Hepatic stellate cell (primary cell): Measurements from ENCODE around the gene MKRN3.

ENCODE experiments used
- DNase-seq: peaks from one replicate; pipeline ENCODE4 v3.0.0; 2011; ENCODE audit warnings: low spot score

The MKRN3 gene

DNA sequence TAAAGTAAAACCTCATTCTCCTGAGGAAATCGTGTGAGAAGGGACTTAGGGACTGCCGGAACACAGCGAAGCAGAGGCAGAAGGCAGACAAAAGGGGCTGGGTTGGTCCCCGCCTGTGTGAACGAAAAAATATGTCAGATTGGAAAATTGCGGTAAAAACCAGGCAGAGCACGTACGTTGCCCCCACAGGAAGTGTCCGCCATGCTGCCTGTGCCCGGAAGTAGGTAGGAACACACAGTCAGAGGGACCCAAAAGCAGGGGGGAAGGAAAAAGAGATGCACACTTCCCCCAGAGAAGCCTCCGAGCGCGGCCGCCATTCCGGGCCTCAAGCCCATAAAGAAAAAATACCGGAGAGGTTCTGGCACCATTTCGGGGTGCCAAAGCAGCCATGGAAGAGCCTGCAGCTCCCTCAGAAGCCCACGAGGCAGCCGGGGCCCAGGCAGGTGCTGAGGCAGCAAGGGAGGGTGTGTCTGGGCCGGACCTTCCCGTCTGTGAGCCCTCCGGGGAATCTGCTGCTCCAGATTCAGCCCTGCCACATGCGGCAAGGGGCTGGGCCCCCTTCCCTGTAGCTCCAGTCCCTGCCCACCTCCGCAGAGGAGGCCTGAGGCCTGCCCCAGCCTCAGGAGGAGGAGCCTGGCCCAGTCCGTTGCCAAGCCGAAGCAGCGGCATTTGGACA, at the start of gene MKRN3:
Gene MKRN3 (plus strand): TSS at position 280 of the 676 bp plus-strand sequence. CDS start 109 bp downstream, at position 389.
- no peak for DNase-seq

DNA sequence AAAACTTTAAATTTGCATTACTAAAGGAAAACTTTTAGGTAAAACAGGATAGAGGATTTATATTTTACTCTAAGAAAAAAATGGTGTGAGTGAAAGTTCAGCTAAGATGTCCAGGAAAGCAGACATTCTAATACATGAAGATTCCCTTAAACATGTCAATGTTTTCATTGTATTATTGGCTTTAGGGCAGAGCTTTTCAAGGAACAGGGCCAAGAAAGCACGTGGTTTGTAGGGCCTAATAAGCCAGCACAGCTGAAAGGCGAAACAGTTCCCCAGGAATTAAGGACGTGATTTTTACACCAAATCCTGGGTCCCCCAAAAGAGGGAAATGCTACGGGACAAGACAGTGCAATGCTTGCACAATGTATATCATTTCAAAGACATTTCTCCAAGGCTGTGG, 48.6 kb upstream of the MKRN3 start:
- DNase-seq = no peak

DNA sequence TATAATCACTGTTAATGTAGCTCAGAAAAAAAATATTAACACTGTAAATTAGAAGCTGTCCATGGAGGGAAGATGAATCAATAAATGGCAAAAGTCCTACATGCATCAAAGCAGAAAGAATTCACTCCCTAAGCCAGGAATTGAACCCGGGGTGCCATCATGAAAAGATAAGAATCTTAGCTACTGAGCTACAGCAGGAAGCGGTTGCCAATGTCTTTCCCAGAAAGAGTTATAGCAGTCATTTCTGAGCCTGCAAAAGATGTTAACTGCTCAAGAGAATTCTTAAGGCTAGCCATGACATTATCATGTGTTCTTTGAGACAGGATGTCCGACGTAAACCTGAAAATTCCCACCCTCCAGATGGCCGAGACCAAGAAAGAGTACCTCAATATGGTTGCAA, 47.4 kb upstream of the MKRN3 start:
- DNase-seq = no peak

DNA sequence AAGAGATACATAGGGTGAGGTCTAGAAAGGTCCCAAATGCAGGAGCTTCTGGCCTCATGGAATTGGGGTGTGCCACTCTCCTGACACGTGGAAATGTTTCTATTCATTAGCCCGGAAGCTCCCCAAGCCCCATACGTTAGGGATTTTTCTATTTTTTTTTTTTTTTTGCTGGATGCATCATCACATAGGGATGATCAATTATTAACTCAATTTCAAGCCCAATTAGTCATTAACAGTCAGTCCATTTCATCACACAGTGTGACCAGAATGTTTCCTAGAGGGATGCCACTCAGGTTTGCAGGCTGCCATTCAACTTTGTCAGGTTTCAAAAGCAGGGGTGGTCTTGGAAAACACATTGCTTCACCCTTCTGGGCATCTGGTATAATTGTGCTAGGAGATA, 40.7 kb upstream of the MKRN3 start:
- no peak for DNase-seq

DNA sequence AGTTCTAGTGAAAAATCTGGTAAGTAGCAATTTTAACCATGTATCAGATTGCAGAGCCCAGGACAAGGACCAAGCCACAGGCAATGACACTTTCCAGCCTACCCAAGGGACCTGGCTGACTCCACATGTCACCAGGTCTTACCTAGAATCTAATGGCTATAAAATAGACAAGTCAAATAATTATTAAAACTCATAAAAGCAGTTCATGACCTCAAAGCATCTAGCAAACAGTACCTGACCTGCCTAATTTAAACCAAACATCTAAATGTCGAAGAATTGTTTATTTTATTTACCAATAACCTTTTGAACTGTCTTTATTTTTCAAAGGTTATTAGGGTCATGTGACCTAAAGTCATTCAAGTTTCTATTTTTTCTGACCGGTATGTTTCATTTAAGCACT, 35.6 kb upstream of the MKRN3 start:
- DNase-seq = no peak

DNA sequence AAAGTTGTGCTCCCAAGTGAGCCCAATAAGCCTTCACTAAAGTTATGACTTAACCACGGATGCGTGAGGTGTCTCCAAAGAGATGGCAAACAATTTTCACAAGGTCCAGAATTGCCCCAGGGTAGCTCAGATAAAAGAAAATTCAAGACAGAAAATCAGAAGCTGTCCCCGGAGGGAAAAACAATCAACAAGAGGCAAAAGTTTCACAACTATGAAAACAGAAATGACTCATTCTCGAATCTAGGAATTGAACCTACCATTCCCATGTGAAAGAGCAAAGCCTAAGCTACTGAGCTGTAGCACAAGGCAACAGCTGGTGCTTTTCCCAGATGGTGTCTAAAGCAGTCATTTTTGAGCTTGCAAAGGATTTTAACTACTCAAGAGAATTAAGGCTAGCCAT, 33.5 kb upstream of the MKRN3 start:
- no peak for DNase-seq

DNA sequence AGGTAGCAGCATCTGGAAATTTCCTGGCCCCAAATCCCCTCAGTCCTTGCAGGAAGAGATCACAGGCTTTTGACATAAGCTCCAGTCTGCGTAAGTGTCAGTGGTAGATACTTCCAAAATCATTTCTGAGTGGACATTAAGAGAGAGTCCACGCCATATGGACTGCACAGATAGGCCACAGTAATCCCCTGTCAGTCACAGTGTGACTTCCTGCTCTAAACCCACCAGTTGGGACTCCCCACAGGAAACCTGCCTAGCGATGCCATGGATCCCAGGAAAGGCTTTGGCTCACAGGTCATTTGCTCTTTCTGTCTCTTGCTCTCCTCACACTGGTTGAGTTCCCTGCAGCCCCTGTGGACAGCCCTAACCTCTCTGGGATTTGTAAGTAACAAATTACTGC, 28.8 kb upstream of the MKRN3 start:
- no peak for DNase-seq

DNA sequence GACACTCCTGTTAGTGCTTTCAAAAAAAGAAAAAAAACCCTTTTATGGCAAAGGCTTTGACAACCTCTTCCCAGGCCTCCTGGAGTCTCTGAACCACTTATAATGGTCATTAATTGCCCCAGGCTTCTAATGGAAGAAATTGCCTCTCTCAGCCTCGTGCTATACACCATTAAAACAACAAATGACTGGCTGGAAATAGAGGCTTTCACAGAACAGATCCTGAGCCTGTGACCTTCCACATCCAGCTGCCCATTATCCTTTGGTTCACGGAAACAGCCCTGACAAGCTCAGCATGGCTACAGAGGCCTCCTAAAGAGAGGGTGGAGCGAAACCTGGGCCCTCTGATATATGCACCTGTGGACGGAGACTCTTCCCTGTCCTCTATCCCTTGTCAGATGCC, 26.8 kb upstream of the MKRN3 start:
- DNase-seq = no peak

DNA sequence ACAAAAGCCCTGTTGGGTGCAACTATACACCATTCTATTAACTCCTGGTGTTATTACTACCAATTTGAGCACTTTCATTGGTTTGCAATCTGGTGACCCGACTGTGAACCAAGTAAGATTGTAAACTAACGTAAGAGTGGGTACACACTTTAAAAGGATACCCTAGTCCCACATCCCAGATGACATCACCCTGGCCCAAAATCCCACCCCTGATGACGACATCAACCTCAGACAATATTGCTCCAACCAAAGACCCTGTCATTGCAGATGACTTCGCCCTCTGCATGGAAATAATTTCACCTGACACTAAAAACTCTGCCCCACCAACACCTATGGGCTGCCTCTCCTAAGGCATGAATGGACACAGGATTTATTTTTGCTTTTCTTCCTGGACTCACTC, 25.6 kb upstream of the MKRN3 start:
- DNase-seq = no peak

DNA sequence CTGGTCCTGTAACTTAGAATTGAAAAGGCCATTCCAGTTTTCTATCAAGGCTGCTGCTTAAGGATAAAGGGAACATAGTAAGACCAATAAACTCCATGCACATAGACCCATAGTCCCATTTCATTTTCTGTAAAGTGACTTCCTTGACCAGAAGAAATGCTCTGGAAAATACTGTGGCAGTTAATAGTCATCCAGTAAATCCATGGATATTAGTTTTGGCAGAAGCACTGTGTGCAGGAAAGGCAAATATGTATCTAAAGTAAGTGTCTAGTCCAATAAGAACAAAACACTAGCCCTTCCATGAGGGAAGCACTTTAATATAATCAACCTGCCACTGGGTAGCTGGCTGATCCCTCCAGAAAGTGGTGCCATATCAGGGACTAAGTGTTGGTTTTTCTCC, 19.3 kb upstream of the MKRN3 start:
- DNase-seq = no peak

DNA sequence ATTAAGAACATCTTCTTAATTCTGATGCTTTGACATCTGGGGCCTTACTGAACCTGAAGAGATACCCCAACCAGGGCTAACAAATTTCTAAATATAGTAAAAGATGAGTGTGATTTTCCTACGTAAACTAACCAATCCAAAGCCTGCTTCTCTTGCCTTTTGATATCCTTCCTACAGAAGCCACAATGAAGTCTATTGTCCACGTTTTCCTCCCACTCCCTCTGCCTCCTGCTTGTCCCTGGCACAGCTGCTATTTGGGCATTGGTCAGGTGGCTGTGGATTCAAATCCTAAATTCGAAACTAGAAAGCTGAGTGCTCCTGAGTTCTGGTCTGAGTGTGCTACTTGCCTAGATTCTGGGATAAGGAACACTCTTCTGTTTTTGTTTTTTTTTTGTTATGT, 17.4 kb upstream of the MKRN3 start:
- no peak for DNase-seq

DNA sequence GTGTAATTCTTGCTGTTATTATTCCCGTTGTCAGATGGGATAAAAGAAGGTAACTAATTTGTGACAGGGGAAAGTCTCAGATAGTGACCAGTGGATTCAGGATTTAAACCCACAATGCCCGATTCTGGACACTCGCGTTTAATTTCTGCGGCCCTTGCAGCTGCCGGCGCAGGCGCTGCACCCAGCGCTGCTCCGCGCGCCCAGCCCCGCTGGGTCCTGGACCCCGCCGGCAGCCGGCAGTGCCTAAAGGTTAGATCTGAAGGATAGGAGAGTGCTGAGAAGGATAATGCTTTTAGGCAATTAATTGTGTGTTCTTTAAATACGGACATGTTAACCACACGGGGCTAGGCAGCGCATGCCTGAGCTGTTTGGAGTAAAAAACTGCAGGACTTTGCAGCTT, 3.6 kb upstream of the MKRN3 start:
- no peak for DNase-seq

DNA sequence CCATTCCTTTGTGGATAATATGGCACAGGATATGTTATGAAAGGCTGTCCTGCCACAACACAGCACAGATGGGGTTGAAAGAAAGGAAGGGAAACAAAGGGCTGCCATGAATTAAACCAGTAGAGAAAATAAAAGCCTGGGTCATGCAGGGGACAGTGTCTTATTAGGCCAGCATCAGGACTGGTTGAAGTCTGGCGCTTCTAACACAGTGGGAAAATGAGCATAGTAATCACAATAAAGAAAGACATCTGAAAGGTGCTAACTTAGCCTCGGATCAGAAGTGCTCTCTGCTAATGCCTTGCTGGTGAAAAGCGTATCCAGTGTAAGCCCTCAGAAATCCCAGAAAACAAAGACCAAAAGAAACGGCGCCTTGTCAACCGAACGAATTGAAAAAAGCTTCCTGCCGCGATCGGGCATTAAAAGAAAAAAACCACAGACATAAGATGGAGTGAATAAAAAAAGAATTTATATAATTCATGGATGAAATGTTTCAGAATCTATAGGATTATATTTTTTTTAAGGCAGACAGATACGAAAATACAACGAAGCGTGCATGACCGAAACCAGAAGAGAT, 566 bp upstream of the MKRN3 start:
- no peak for DNase-seq

DNA sequence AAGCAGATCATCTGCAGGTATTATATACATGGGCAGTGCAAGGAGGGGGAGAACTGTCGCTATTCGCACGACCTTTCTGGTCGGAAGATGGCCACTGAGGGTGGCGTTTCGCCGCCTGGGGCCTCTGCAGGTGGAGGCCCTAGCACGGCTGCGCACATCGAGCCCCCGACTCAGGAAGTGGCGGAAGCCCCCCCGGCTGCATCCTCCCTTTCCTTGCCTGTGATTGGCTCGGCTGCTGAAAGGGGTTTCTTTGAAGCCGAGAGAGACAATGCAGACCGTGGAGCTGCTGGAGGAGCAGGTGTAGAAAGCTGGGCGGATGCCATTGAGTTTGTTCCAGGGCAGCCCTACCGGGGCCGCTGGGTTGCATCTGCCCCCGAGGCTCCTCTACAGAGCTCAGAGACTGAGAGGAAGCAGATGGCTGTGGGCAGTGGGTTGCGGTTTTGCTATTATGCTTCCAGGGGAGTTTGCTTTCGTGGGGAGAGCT, 639 bp downstream of the MKRN3 start:
- no peak for DNase-seq

DNA sequence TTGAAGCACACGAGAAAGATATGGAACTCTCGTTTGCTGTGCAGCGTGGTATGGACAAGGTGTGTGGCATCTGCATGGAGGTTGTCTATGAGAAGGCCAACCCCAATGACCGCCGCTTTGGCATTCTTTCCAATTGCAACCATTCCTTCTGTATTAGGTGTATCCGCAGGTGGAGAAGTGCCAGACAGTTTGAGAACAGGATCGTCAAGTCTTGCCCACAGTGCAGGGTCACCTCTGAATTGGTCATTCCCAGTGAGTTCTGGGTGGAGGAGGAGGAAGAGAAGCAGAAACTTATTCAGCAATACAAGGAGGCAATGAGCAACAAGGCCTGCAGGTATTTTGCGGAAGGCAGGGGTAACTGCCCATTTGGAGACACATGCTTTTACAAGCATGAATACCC, 1.2 kb downstream of the MKRN3 start:
- DNase-seq = no peak

DNA sequence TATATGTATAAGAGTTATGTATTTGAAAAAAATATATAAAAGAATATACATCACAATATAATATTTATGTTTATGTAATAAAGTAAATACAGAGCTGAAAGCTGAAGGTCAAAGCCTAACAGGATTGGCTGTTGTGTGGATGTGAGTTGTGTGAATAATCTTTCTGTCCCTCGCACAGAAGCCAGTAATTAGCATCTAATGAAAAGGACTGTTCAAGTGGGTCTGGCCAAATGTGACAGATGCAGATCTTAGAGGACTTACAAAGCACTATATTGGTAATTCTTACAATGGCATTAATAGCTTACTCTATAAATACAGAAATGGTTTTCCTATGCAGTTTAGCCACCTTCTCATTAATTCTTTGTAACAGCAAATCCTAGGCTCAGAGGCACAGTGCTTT, 2.4 kb downstream of the MKRN3 start:
- DNase-seq = no peak

DNA sequence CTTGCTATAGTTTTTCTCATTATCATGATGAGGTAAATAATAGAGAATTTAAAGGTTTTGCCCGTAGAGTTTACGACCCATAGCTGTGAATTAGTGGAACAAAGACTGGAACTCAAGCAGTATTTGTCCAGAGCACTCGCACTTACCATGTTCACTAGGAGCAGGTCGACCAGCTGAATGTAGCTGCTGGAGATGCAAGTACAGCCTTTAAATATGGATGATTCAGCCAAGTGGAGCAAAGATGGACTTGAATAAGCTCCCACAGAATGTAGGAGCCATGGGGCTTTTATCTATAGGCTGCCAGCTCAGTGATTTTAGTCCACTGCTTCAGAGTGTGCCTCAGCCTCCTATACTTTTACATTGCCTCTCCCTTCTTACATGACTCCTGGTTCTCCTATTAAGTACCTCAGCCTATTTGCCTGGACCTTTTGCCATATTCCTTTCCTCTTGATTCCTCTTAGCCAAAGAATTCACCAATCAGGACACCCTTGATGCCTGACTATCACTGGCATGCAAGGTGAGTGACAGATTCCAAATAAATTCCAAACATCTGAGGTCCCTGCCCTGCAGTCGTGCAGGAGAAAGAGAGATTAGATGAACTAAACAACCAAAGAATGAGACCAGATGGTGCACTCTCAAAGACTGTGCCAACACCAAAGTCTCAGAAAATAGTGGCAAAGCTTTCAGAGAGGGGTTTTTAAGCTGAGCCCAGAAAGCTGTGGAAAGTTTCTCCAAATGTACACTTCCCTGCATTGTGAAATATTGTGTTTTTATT, 3.9 kb downstream of the MKRN3 start:
- DNase-seq = no peak

DNA sequence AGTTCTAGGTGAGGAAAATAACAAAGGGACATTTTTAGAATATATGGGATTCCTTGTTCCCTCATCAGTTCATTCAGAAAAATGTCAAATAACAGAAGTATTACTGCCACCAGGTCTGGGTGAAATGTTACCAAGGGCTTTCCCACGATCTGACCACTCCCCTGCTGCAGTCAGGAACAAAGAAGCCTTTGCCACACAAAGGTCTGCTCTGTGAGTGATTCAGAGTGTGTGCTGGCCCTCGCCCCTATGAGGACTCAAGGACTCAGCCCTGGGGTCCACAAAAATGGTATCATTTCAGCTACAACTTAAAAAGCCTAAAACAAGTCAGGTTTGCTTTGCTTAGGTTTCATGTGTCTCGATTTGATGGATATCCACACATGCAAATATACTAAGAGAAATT, 5.0 kb downstream of the MKRN3 start:
- no peak for DNase-seq

DNA sequence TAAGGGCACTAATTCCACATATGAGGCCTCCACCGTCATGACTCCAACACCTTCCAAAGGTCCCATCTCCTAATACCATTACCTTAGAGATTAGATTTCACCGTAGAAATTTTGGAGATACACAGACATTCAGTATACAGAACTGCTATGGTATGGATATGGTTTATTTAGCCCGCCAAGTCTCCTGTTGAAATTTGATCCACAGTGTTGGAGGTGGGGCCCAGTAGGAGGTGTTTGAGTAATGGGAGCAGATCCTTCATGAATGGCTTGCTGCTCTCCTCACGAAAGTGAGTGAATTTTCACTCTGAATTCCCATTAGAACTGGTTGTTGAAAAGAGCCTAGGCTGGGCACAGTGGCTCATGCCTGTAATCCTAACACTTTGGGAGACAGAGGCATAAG, 7.4 kb downstream of the MKRN3 start:
- DNase-seq = no peak

DNA sequence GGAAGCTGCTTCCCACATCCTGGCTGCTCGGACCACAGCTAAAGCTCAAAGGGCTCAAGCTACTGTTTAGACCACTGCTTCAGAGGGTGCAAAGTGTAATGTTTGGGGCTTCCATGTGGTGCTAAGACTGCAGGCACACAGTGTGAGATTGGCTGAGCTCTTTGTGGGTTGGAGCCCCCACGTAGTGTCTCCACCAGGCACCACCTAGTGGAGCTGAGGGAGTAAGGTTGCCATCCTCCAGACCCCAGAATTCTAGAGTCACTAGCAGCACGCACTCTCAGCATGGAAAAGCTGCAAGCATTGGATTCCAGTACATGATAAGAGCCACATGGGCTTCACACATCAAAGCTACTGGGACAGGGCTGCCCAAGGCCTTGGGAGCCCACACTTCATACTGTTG, 9.3 kb downstream of the MKRN3 start:
- DNase-seq = no peak

DNA sequence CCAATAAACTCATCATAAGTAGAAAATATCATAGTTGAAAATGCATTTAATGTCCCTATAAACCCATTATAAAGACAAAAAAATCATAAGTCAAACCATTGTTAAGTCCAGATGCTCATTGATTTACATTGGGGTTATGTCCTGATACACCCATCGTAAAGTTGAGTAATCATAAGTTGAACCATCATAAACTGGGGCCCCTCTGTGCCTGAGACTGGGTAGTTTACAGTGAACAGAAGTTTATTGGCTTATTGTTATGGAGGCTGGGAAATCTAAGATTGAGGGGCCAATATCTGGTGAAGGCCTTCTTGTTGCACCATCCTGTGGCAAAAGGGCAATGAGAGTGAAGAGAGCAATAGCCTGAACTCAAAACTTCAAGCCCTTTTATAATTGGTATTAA, 10.6 kb downstream of the MKRN3 start:
- DNase-seq = no peak

DNA sequence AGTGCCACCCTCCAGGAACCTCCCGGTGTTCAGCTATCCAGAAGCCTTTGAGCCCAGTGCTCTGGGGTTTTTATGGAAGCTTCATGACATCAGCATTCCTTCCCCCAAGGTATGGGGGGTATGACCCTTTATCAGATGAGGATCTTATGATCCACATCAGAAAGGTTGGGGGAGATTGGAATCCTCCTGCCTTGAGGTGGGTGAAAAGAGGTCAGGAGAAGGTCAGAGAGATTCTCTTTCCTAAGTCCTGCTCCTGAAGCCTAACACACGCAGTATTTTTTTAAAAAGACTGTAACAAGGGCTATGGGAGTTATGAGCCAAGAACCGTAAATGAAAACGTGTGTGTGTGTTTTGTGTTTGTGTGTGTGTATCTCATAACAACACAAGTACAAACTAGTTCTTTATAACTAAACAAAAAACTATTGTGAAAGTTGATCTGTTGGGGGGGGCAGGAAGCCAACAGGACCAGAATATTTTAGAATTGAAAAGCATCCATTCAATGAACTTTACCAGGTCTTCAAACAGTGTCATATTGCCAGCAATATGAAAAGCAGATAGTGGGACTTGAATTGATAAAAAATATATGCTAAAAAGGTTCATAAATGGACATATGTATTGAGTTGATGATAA, 13.2 kb downstream of the MKRN3 start:
- DNase-seq = no peak

DNA sequence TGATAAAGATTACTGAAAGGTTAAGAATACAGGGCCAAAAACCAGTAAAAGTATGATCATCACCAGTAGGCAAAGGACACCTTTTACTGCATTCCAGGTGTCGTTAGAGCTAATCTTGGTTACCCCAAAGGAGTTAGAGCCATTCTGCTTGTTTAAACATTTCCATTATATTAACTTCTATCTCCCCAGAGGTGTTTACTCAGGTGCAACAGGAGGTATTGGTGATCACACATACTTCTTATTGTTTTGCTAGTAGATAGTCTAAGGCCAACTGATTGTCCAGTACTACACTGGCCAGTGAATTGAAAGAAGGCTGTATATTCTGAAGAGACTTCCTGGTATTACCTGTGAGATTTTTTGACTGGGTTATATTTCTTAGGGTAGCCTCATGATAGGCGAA, 22.8 kb downstream of the MKRN3 start:
- DNase-seq = no peak
